B cell (primary cell): Measurements from ENCODE around the gene ZER1. TPM values are rescaled to one million over a fixed set of nuclear protein-coding genes. Genes with fewer than 3 reads are reported as not detected.
"Not testable (repeated sequence)": the region's sequence is repeated elsewhere in the genome, so short reads cannot be mapped to it uniquely, and the experiment has no call there.

Experiments used
- ATAC-seq: fragments of 200-7000 bp; cut with Tn5 transposase; one replicate; pipeline ENCODE4 v1.10.0; 2021; ENCODE audit warnings: low read depth, mild to moderate bottlenecking, moderate number of reproducible peaks, moderate library complexity
- CTCF ChIA-PET: fragments of 350-600 bp; sonication (Branson Sonifier 250); formaldehyde crosslinking; loops from one replicate; lab custom pipeline; 2021; ENCODE audit warnings: antibody characterized with exemption, inconsistent platforms; lab: Charles Lee
- POLR2A ChIA-PET: fragments of 350-600 bp; sonication (Branson Sonifier 250); formaldehyde crosslinking; loops from one replicate; lab custom pipeline; 2021; ENCODE audit warnings: antibody characterized with exemption; lab: Charles Lee
- DNase-seq: peaks from one replicate; pipeline ENCODE4 v3.0.0; 2013
- H2AFZ ChIP-seq: 2 replicates; pipeline ENCODE4 v1.6.1; 2012; ENCODE audit warnings: mild to moderate bottlenecking, low read depth, low read length; ENCODE audit not compliant: insufficient read depth, poor library complexity, severe bottlenecking
- H3K27ac ChIP-seq, 2 donors: 1 replicate in 1 of 2; 2 replicates in 1 of 2; pipeline ENCODE4 v1.5.1; 2012 to 2013; ENCODE audit warnings: low read length in 2 of 2, mild to moderate bottlenecking in 2 of 2, moderate library complexity in 1 of 2
- H3K27me3 ChIP-seq, 4 experiments: fragments of 200-600 bp in 1 of 4; sonication (generic) in 1 of 4; replicated peaks in 1 of 4; 1 replicate in 2 of 4; 2 replicates in 2 of 4; pipeline versions ENCODE4 v1.6.1 to v1.7.0; 2013 to 2016; ENCODE audit warnings: low read length in 3 of 4, mild to moderate bottlenecking in 2 of 4, mixed read lengths in 1 of 4, moderate library complexity in 1 of 4; ENCODE audit not compliant: insufficient read depth in 4 of 4, control insufficient read depth in 3 of 4; ENCODE audit errors: control extremely low read depth in 1 of 4
- H3K36me3 ChIP-seq, 2 experiments: replicated peaks in 1 of 2; 1 replicate in 1 of 2; 2 replicates in 1 of 2; pipeline versions ENCODE4 v1.6.1 to v1.7.1; 2013; ENCODE audit warnings: low read length in 1 of 2; ENCODE audit not compliant: insufficient read depth in 2 of 2, control insufficient read depth in 1 of 2; ENCODE audit errors: control extremely low read depth in 1 of 2, extremely low read depth in 1 of 2
- H3K4me1 ChIP-seq, 2 donors: fragments of 200-600 bp in 1 of 2; sonication (generic) in 1 of 2; 1 replicate in 1 of 2; 2 replicates in 1 of 2; pipeline versions ENCODE4 v1.5.1 to v1.6.1; 2013 to 2017; ENCODE audit warnings: low read length in 2 of 2; ENCODE audit not compliant: control insufficient read depth in 2 of 2, insufficient read depth in 2 of 2
- H3K4me2 ChIP-seq: replicated peaks from 2 replicates; pipeline ENCODE3; 2012; ENCODE audit warnings: mild to moderate bottlenecking, low read depth, low read length; ENCODE audit not compliant: poor library complexity, severe bottlenecking
- H3K4me3 ChIP-seq, 5 experiments: fragments of 200-600 bp in 1 of 5; sonication (generic) in 1 of 5; 1 replicate in 3 of 5; 2 replicates in 2 of 5; pipeline versions ENCODE4 v1.5.1 to v1.7.0; 2011 to 2016; ENCODE audit warnings: low read length in 4 of 5, mild to moderate bottlenecking in 4 of 5, low read depth in 2 of 5, control low read depth in 1 of 5, moderate library complexity in 1 of 5; ENCODE audit not compliant: insufficient read depth in 1 of 5; ENCODE audit errors: control extremely low read depth in 1 of 5, extremely low read depth in 1 of 5
- H3K79me2 ChIP-seq: fragments of 200-600 bp; sonication (generic); one replicate; pipeline ENCODE4 v1.6.0; 2016; ENCODE audit warnings: low read length; ENCODE audit not compliant: control insufficient read depth, insufficient read depth
- H3K9ac ChIP-seq: fragments of 200-600 bp; sonication (generic); 2 replicates; pipeline ENCODE4 v1.6.1; 2017; ENCODE audit warnings: mild to moderate bottlenecking, low read length, moderate library complexity
- H3K9me3 ChIP-seq, 3 donors: one replicate each; pipeline versions ENCODE4 v1.6.1 to v1.7.1; 2013; ENCODE audit warnings: low read length in 2 of 3; ENCODE audit not compliant: control insufficient read depth in 2 of 3, insufficient read depth in 1 of 3; ENCODE audit errors: control extremely low read depth in 1 of 3
- H4K20me1 ChIP-seq: 2 replicates; pipeline ENCODE4 v1.6.0; 2012; ENCODE audit warnings: mild to moderate bottlenecking, low read length; ENCODE audit not compliant: insufficient read depth, control insufficient read depth, poor library complexity, severe bottlenecking
- H3K27ac Mint-ChIP-seq: one replicate; pipeline ENCODE4 v1.8.0; 2021; ENCODE audit warnings: mixed read lengths
- H3K27me3 Mint-ChIP-seq: one replicate; pipeline ENCODE4 v1.8.0; 2021; ENCODE audit warnings: mixed read lengths
- H3K4me1 Mint-ChIP-seq: one replicate; pipeline ENCODE4 v1.8.0; 2021; ENCODE audit warnings: mixed read lengths
- H3K4me3 Mint-ChIP-seq: one replicate; pipeline ENCODE4 v1.8.0; 2021; ENCODE audit warnings: mixed read lengths
- H3K9me3 Mint-ChIP-seq: one replicate; pipeline ENCODE4 v1.8.0; 2022; ENCODE audit warnings: mixed read lengths; ENCODE audit not compliant: insufficient read depth
- EZH2 ChIP-seq: IDR thresholded peaks from 2 replicates; pipeline ENCODE4 v1.6.1; 2012; ENCODE audit warnings: borderline replicate concordance, low read depth, mild to moderate bottlenecking, moderate library complexity, low read length; ENCODE audit not compliant: insufficient read depth, poor library complexity, severe bottlenecking
- WGBS: methylation state at CpG from one replicate; pipeline ENCODE4 v1.1.5; 2013; ENCODE audit warnings: missing lambda C conversion rate; ENCODE audit not compliant: insufficient coverage; 5-methylcytosine and 5-hydroxymethylcytosine counted together
- intact Hi-C: fragments of 100-400 bp; cut with micrococcal nuclease; formaldehyde crosslinking; loops from one replicate; pipeline ENCODE4 v1.10.0; 2022
- polyA plus RNA-seq: library from polyadenylated mRNA; depleted of rRNA; stranded (reverse); fragments of >200 nt; gene quantifications from 2 replicates; pipeline ENCODE4 v1.2.3, GENCODE V29; 2012
- total RNA-seq, 2 donors: library from RNA; stranded (reverse); fragments of 120-200 nt in 1 of 2; gene quantifications; 1 replicate in 1 of 2; 2 replicates in 1 of 2; pipeline versions ENCODE4 v1.2.3 to v1.2.4, GENCODE V29; 2013 to 2022
- TF ChIP-seq, protein P1 (sequence below): fragments of 200-600 bp; IDR thresholded peaks from one replicate; pipeline ENCODE4 v1.8.0; 2022; ENCODE audit warnings: antibody characterized with exemption, mild to moderate bottlenecking

The ZER1 gene
- total and polyA plus RNA-seq, 2 donors (not counting 1 experiment from before 2014, with no cell fraction given), result 26.9 to 42.2 TPM

DNA sequence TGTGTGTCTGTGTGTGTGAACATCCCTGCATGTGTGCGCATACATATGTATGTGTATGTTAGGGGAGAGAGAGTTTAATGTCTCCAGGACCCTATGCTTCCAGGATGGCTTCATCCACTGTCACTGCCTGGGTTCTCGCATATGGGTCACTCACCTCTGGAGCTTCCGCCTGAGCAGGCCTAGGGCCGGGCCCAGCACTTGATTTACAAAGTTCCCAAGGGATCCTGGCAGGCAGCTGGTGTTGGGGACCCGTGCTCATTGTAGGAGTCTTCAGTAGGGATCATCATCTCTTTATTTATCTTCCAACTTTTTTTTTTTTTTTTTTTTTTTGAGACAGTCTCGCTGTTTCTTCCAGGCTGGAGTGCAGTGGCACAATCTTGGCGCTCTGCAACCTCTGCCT lies 28.3 kb upstream of the ZER1 start:
- WGBS, result 100% methylated on average over 2 of the region's 7 CpGs
- no peaks in the 10 kb centered on the region for H3K4me1 ChIP-seq
- H3K9ac ChIP-seq, result no peak overlapping the region
- intact Hi-C loops, result no loop called here
- ChIA-PET CTCF (no interaction called here), POLR2A (no interaction called here)
- no peaks in the 10 kb centered on the region for H3K4me1 Mint-ChIP-seq
- H3K27me3 ChIP-seq, result no peaks in the 10 kb centered on the region
- DNase-seq (no peak), ATAC-seq (no peak)
- no peak overlapping the region for H3K27ac ChIP-seq
- H3K9me3 Mint-ChIP-seq, result no peaks in the 10 kb centered on the region
- H4K20me1 ChIP-seq, result no peaks in the 10 kb centered on the region
- no peak overlapping the region for H3K4me3 Mint-ChIP-seq
- no peak overlapping the region for H3K4me3 ChIP-seq
- no peaks in the 10 kb centered on the region for H3K27me3 Mint-ChIP-seq
- no peaks in the 10 kb centered on the region for H3K79me2 ChIP-seq
- H3K9me3 ChIP-seq, result no peaks in the 10 kb centered on the region
- H3K27ac Mint-ChIP-seq, result no peak overlapping the region
- peaks cover 0 to 51% of the 10 kb centered on the region in 2 experiments for H3K36me3 ChIP-seq
- H2AFZ ChIP-seq, result no peak overlapping the region
- H3K4me2 ChIP-seq, result no peak overlapping the region
- no peak for TF ChIP-seq EZH2
- TF ChIP-seq, protein P1, sequence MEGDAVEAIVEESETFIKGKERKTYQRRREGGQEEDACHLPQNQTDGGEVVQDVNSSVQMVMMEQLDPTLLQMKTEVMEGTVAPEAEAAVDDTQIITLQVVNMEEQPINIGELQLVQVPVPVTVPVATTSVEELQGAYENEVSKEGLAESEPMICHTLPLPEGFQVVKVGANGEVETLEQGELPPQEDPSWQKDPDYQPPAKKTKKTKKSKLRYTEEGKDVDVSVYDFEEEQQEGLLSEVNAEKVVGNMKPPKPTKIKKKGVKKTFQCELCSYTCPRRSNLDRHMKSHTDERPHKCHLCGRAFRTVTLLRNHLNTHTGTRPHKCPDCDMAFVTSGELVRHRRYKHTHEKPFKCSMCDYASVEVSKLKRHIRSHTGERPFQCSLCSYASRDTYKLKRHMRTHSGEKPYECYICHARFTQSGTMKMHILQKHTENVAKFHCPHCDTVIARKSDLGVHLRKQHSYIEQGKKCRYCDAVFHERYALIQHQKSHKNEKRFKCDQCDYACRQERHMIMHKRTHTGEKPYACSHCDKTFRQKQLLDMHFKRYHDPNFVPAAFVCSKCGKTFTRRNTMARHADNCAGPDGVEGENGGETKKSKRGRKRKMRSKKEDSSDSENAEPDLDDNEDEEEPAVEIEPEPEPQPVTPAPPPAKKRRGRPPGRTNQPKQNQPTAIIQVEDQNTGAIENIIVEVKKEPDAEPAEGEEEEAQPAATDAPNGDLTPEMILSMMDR, result no peak

DNA sequence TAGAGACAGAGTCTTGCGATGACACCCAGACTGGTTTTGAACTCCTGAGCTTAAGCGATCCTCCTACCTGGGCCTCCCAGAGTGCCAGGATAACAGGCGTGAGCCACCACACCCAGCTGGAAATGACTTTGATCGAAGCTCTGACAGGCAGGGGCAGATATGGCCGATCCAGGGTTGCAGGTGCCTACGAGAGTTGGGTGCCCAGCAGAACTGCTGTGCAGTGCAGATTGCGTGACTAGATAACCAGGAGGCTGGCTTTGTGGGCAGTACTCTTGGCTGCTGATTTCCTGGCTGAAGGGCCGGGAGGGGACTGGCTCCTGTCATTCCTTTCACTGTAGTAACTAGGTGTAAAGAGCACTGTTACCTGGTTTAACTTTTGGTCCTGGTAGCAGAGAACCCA lies 27.2 kb upstream of the ZER1 start:
- H3K79me2 ChIP-seq, result no peaks in the 10 kb centered on the region
- Mint-ChIP-seq H3K9me3 (no peaks in the 10 kb centered on the region), H3K4me3 (no peak overlapping the region), H3K27ac (no peak overlapping the region), H3K27me3 (no peaks in the 10 kb centered on the region), H3K4me1 (no peaks in the 10 kb centered on the region)
- H3K4me2 ChIP-seq, result no peak overlapping the region
- TF ChIP-seq, protein P1, result no peak
- TF ChIP-seq EZH2, result no peak
- POLR2A ChIA-PET, result no interaction called here
- CTCF ChIA-PET, result interaction anchor here (0.6 to 1.0 kb wide), 2 partner anchors 19 to 209 kb away, joined by 4 read pairs; partner anchors contain the start of gene ENDOG
- H3K4me1 ChIP-seq, result no peaks in the 10 kb centered on the region
- DNase-seq (no peak), ATAC-seq (no peak)
- no peaks in the 10 kb centered on the region for H3K9me3 ChIP-seq
- intact Hi-C loops, result no loop called here
- no peaks in the 10 kb centered on the region for H3K27me3 ChIP-seq
- no peak overlapping the region for H2AFZ ChIP-seq
- H3K9ac ChIP-seq, result no peak overlapping the region
- no peak overlapping the region for H3K4me3 ChIP-seq
- 95% methylated on average over 7 of the region's 8 CpGs for WGBS
- no peak overlapping the region for H3K27ac ChIP-seq
- no peaks in the 10 kb centered on the region for H4K20me1 ChIP-seq
- H3K36me3 ChIP-seq, result peaks cover 0 to 48% of the 10 kb centered on the region in 2 experiments

DNA sequence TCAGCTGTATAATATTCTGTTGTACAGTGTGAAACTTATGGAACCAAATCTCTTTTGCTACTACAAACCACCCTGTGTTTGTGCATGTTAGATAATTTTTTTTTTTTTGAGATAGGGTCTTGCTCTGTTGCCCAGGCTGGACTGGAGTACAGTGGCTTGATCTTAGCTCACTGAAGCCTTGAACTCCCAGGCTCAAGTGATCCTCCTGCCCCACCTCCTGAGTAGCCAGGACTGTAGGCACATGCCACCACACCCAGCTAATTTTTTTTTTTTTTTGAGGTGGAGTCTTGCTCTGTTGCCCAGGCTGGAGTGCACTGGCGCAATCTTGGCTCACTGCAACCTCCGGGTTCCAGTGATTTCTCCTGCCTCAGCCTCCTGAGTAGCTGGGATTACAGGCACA lies 23.2 kb upstream of the ZER1 start:
- POLR2A ChIA-PET, result interaction anchor here (0.7 kb wide), 2 partner anchors 22 to 359 kb away, joined by 3 to 4 read pairs; no protein-coding TSS in a partner anchor
- H3K27ac ChIP-seq, H2AFZ ChIP-seq, H3K27me3 ChIP-seq, H3K9ac ChIP-seq, ATAC-seq, H3K4me3 Mint-ChIP-seq, H4K20me1 ChIP-seq, H3K4me1 ChIP-seq, H3K27ac Mint-ChIP-seq, H3K9me3 Mint-ChIP-seq, H3K27me3 Mint-ChIP-seq, H3K4me2 ChIP-seq, intact Hi-C loops, H3K4me1 Mint-ChIP-seq, H3K4me3 ChIP-seq, DNase-seq, H3K9me3 ChIP-seq, H3K79me2 ChIP-seq: not testable (repeated sequence)
- H3K36me3 ChIP-seq, result peaks cover 0 to 62% of the 10 kb centered on the region in 2 experiments
- CTCF ChIA-PET, result interaction anchor here (0.6 to 0.7 kb wide), 2 partner anchors 23 to 24 kb away, joined by 3 read pairs; no protein-coding TSS in a partner anchor
- WGBS, result no CpG with 5 or more reads among the region's 2 CpGs
